ENCODE data around the gene SPDYE16.
"Not testable (repeated sequence)": the region's sequence is repeated elsewhere in the genome, so short reads cannot be mapped to it uniquely, and the experiment has no call there.

DNA sequence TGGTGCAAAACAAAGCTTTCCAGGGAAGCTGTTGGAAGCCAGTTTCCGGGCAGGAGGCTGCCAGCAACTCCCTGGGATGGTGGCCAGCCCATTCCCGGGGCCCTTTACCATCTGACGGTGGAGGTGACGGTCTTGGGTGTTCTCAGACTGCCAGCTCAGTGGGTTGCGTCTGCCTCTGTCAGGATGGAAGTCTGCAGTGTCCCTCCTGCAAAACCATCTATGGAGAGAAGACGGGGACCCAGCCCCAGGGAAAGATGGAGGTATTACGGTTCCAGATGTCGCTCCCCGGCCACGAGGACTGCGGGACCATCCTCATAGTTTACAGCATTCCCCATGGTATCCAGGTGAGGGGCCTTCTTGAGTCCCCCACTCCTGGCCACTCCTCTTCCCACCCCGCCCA, 39.9 kb downstream of the SPDYE16 start:
- TF ChIP-seq, protein P1, sequence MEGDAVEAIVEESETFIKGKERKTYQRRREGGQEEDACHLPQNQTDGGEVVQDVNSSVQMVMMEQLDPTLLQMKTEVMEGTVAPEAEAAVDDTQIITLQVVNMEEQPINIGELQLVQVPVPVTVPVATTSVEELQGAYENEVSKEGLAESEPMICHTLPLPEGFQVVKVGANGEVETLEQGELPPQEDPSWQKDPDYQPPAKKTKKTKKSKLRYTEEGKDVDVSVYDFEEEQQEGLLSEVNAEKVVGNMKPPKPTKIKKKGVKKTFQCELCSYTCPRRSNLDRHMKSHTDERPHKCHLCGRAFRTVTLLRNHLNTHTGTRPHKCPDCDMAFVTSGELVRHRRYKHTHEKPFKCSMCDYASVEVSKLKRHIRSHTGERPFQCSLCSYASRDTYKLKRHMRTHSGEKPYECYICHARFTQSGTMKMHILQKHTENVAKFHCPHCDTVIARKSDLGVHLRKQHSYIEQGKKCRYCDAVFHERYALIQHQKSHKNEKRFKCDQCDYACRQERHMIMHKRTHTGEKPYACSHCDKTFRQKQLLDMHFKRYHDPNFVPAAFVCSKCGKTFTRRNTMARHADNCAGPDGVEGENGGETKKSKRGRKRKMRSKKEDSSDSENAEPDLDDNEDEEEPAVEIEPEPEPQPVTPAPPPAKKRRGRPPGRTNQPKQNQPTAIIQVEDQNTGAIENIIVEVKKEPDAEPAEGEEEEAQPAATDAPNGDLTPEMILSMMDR (IDR thresholded peaks at IDR 0.05; ENCODE audit: insufficient read depth, low read length): not testable (repeated sequence)
- TF ChIP-seq GABPA, POLR2AphosphoS5 (IDR thresholded peaks at IDR 0.05; ENCODE audit: low read depth): not testable (repeated sequence)
- TF ChIP-seq, protein P2, sequence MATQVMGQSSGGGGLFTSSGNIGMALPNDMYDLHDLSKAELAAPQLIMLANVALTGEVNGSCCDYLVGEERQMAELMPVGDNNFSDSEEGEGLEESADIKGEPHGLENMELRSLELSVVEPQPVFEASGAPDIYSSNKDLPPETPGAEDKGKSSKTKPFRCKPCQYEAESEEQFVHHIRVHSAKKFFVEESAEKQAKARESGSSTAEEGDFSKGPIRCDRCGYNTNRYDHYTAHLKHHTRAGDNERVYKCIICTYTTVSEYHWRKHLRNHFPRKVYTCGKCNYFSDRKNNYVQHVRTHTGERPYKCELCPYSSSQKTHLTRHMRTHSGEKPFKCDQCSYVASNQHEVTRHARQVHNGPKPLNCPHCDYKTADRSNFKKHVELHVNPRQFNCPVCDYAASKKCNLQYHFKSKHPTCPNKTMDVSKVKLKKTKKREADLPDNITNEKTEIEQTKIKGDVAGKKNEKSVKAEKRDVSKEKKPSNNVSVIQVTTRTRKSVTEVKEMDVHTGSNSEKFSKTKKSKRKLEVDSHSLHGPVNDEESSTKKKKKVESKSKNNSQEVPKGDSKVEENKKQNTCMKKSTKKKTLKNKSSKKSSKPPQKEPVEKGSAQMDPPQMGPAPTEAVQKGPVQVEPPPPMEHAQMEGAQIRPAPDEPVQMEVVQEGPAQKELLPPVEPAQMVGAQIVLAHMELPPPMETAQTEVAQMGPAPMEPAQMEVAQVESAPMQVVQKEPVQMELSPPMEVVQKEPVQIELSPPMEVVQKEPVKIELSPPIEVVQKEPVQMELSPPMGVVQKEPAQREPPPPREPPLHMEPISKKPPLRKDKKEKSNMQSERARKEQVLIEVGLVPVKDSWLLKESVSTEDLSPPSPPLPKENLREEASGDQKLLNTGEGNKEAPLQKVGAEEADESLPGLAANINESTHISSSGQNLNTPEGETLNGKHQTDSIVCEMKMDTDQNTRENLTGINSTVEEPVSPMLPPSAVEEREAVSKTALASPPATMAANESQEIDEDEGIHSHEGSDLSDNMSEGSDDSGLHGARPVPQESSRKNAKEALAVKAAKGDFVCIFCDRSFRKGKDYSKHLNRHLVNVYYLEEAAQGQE (IDR thresholded peaks at IDR 0.05; ENCODE audit: insufficient replicate concordance, low read depth): not testable (repeated sequence)
